ENCODE measurements around the gene MFSD6.
"Not testable (repeated sequence)": the region's sequence is repeated elsewhere in the genome, so short reads cannot be mapped to it uniquely, and the experiment has no call there.

The MFSD6 gene

GRCh38 chr2:190504912-190505311, 96.8 kb downstream of the MFSD6 start:
- no peak for DNase-seq

DNA sequence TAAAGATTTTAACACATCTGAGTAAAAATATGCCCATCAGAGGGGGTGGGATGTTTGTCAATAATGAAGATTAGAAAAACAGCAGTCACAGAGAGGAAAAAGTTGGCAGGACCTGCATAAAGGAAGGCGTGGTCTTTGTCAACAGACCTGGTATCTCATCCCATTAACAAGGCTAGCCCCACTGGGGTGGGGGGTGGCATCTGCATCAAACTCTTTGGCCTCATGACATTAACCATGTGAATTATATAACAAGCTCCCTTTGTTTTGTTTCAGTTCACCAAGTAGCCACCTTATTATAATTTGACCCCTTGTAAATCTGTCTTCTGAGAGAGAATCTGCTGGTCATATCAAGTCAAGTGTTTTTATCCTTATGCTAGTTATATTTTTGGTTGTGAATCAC, 97.5 kb downstream of the MFSD6 start:
- no peak for DNase-seq

GRCh38 chr2:190506666-190507065, 98.5 kb downstream of the MFSD6 start:
- DNase-seq = no peak

GRCh38 chr2:190507135-190507534, 99.0 kb downstream of the MFSD6 start:
- DNase-seq = no peak

GRCh38 chr2:190509895-190510294, 101.7 kb downstream of the MFSD6 start:
- DNase-seq = not testable (repeated sequence)

DNA sequence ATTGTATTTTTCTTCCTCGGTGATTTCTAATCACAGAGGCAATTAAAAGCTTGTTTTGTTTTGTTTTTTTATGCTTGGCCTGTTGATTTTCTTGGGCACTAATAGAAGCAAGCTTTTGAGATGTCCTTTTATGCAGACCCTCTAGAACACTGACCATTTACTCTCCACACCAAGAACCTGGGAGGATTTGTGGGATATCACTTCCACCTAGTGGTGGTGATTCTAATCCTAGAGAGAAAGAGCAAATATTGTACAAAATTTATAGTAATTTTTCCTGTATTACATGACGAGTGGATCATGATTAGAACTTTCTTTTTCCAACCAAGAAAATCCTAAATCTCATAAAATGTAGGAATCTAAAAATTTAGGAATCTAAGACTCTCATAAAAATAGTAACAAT, 102.9 kb downstream of the MFSD6 start:
- peak; percentile 22 for DNase-seq

GRCh38 chr2:190512539-190513095, 104.5 kb downstream of the MFSD6 start:
- no peak for DNase-seq

GRCh38 chr2:190513877-190514276, 105.7 kb downstream of the MFSD6 start:
- DNase-seq = no peak

DNA sequence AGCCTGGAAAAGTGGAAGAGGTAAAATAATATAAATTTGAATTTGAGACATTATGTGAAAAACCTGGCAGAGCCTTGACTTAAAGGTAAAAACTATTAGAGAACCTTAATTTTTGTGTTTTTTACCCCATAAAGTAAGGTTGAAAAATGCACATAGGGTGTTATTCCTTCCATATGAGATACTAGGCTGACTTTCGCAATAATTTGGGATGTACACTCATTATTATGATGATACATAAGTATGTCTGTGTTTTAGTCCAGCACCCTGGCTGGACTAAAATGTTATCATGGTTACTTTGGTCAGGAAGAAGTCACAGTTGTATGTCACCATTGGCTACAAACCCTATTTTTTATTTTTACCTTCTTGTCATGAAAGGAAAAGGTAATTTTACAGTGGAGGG, 106.5 kb downstream of the MFSD6 start:
- no peak for DNase-seq

DNA sequence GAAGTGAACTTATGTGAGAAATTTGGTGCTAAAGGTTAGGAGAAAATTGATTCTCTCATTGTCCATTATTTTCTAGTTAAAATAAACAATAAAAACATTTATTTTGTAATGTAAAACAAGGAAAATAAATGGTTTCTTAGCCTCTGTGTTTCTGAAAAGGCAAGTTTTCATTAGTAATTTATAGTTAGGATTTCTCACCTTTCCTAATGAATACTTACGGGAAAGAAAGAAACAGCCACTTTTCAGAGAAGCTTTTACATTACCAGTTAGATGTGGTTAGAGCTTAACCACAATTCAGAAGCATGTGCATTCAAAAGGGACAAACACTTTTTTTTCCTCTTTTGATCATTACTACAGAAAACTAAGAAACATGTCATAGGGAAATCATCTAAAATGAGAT, 107.5 kb downstream of the MFSD6 start:
- no peak for DNase-seq

DNA sequence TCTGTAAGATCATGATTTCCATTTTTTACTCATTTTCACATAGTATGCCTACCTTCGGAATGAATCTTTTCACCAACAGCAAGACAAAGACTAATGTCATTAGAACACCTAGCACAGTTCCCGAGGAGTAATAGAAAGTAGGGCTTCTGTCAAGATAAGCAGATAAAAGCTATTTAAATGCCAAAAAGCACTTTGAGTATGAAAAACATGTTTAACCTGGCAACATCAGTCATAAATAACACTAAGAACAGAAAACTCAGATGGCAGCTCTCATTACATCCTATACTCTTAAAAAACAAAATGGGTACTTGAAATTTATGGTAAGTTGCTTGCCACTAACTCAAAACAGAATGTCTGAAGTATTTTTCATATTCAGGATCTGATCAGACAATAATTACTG, 109.3 kb downstream of the MFSD6 start:
- DNase-seq = no peak

GRCh38 chr2:190519975-190520767, 112.0 kb downstream of the MFSD6 start:
- DNase-seq = no peak

- no peak for DNase-seq
Observed at GRCh38 chr2:190524928-190525327, 116.8 kb downstream of the MFSD6 start.

GRCh38 chr2:190526105-190526750, 118.1 kb downstream of the MFSD6 start:
- no peak for DNase-seq

DNA sequence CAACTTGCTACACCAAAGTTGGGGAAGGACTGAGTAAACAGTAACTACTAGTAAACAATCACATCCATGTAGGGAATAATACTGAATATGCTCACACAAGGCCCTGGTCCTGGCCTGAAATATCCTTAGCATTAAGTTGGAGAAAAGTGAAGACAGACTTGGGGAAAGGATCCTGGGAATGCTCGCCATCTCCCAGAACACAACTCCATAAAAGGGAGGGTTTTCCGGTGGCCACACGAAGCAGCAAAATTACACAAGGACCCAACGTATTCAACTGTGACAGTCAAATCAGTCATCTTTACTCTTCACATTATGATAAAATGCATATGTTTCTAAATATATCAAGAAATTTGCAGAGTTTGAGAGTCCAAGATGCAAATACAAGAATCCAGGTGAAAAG, 119.1 kb downstream of the MFSD6 start:
- DNase-seq = no peak

DNA sequence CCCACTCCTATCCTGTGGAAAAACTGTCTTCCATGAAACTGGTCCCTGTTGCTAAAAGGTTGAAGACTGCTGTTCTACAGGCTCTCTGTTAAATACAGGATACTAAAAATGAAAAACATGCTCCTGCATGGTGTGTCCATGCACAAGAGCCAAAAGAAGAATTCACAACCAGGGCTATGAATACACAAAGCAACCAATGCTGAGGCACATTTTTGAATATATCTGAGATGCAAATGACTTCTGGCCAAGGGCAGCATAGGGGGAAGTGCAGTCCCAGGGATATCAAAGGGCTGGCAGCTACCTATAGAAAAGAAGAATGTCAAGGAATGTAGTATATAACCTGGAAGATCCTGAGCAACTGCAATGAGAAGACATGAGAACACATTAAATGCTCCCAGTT, 119.8 kb downstream of the MFSD6 start:
- no peak for DNase-seq

DNA sequence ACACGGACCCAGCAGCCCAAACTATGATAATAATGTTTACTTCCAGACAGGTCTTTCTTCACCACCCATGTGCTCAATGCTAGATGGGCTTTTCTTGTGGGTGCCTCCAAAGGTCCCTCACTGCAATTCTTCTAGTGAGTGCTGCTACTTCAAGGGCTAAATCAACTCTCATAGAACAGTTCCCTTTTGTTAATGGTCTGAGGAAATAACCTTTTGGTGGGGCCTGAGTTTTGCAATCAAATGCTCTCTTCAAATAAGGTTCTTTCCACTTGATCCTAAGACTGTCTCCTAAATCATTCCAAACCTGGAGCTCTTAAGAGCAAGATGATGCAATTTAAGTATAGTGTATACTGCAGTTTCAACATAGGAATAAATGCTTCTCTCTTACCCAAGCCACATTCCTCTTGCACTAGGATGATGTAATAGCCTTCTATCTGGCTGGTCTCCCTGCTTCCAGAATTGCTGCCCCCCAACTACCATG, 120.4 kb downstream of the MFSD6 start:
- DNase-seq = peak; percentile 73

DNA sequence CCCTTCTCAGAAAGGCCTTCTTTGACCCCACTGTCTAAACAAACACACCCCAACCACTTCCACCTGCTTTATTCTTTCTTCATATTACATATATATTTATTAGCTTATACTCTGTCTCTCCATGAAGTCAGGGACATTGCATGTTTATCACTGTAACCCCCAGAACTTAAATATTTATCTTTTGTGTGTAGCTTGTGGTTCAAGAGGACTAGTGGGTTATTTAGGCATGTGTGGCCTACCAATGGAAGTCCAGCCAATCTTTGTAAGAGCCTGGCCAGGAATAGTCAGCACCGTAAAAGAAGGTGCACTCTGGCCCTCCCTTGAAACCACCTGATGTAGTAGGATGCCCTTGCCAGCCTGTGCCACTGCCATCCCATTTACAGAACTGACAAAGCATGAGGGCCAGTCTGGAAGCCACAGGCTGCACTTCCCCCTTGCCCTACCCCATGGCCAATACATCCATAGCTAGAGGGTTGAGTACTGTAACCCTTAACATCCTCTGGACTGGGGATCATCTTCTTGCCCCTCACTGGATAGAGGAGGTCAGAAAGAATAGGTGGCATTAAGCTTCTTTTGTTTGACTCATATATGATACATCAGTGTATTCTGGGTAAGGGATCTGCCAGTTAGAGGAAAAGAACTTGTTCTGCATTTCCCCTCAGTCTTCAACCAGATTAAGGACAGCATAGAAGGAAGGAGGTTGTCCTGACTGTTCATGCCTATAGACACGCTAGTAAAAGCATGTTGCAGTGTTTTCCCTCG, 121.5 kb downstream of the MFSD6 start:
- no peak for DNase-seq

DNA sequence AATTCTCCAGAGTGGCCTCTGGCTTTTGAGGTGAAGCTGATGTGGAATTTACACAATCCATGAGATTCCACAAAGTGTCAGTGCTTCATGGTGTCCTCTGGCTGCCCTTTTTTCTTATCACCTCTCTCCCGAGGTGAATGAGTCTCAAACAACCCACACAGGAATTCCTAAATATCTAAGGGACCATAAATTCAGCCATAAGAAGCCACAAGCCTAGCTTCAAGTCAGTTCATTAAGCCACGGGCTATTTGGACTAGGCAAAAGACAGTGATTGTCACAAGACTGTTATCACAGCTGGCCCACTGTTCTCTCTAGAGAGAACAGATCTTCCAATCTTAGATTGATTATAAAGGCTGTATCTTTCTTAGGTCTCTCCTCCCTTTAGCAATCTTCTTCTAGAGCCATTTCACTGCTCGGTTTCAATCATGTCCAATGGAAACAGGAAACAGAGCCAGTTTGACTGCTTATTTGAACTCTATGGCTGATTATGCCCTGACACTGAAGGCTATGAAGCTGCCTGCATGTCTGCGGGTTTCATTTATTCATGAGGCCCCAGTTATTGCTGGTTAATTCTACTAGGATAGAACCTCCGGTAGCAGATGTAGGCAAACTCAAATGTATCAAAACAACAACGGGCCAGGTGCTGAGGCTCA, 122.2 kb downstream of the MFSD6 start:
- peak; percentile 60 for DNase-seq

DNA sequence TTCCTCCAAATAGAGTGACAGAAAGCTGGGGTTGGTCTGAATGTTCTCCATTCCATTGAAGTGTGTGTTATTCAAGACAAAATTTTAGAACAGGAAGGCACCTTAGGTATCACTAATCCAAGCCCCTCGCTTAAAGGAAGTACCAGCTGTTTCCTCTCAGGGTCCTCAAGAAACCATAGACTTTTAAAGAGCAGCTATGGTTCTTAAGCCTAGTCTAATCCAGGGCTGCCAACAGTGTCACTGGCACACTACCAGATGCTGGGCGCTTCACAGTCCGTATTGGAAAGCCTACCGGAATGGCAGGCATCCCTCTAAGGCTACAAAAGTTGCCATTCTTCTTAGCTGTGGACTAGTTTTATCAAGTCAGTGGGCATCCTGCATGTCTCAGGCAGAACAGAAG, 124.4 kb downstream of the MFSD6 start:
- DNase-seq = no peak

DNA sequence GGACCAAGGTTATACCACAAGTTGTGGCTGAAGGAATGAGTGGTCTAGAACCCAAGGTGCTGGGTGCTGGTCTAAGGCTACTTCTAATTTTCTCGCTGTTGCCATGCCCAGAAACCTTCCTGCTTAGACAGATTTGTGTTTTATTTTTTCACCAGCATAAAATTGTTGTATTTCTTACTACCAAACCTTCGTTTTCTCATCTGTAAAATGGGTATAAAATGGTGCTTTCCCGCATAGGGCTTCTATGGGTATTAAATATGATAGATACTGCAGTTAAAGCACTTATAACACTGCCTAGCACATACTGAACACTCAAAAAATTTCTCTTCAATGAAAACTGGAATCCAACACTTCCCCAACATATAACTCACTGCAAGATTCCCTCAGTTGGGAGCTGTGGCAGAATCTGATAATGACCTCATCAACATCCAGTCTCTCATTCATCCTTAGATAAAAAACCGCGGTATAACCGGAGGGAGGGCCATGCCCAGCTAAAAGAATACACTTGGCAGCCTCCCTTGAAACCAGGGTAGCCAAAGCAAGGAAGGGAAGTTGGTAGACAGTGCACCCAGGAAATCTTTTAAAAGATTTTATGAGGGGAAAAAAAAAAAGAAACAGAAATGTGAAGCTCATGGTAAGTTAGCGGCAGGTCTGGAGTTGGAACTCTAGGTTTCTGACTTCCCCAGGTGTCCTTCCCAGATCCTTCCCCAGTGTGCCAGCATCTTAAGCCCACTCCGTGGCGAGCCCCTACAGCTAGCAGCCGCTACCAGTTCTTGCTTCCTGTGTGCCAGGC, 125.2 kb downstream of the MFSD6 start:
- DNase-seq = peak; percentile 70

DNA sequence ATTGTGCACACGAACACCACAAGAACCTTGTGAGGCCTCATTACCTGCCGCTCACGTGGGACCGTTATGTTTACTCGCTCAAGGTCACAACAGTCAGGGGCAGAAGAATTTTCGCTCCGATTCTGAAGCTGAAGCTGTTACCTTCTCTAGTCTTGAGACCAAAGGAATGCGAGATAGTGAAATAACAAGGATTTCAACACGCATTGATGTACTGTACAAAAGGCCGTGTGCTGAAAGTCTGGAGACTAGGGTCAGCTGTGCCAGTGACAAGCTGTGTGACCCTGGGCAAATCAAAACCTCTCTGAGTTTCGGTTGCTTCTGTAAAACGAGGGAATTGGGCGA, 125.8 kb downstream of the MFSD6 start:
- DNase-seq = no peak
